Liver (tissue), 9 donors: Measurements from ENCODE around the gene LMBR1L. TPM values are rescaled to one million over a fixed set of nuclear protein-coding genes. Genes with fewer than 3 reads are reported as not detected.

Experiments
- DNase-seq: peaks from one replicate; pipeline ENCODE4 v3.0.0-alpha.2; 2017; ENCODE audit warnings: low spot score
- H3K27ac ChIP-seq, 2 donors: one replicate each; pipeline ENCODE4 v1.7.0; 2013; ENCODE audit warnings: inconsistent platforms in 2 of 2, low read length in 2 of 2, control low read depth in 1 of 2, low read depth in 1 of 2, mild to moderate bottlenecking in 1 of 2
- H3K27me3 ChIP-seq, 4 donors: one replicate each; pipeline versions ENCODE4 v1.6.1 to v1.7.0; 2013; ENCODE audit warnings: low read length in 3 of 4, inconsistent platforms in 1 of 4, mild to moderate bottlenecking in 1 of 4, moderate library complexity in 1 of 4; ENCODE audit not compliant: control insufficient read depth in 4 of 4, insufficient read depth in 4 of 4
- H3K36me3 ChIP-seq, 4 donors: one replicate each; pipeline versions ENCODE4 v1.6.1 to v1.7.0; 2013; ENCODE audit warnings: low read length in 3 of 4, mild to moderate bottlenecking in 3 of 4, low read depth in 1 of 4, moderate library complexity in 1 of 4; ENCODE audit not compliant: control insufficient read depth in 4 of 4, insufficient read depth in 3 of 4
- H3K4me1 ChIP-seq, 4 donors: one replicate each; pipeline versions ENCODE4 v1.6.1 to v1.7.0; 2013; ENCODE audit warnings: low read length in 3 of 4, mild to moderate bottlenecking in 3 of 4, moderate library complexity in 1 of 4; ENCODE audit not compliant: control insufficient read depth in 4 of 4, insufficient read depth in 4 of 4
- H3K4me3 ChIP-seq, 3 donors: one replicate each; pipeline versions ENCODE4 v1.6.1 to v1.7.0; 2013; ENCODE audit warnings: low read length in 3 of 3, control low read depth in 1 of 3, low read depth in 1 of 3, mild to moderate bottlenecking in 1 of 3
- H3K9ac ChIP-seq, 2 donors: one replicate each; pipeline ENCODE4 v1.7.0; 2013; ENCODE audit warnings: low read length in 2 of 2, mild to moderate bottlenecking in 2 of 2, moderate library complexity in 2 of 2, control low read depth in 1 of 2, low read depth in 1 of 2
- H3K9me3 ChIP-seq, 4 donors: one replicate each; pipeline versions ENCODE4 v1.6.1 to v1.7.0; 2013; ENCODE audit warnings: low read length in 3 of 4; ENCODE audit not compliant: control insufficient read depth in 4 of 4
- EGR1 ChIP-seq, 2 donors: IDR thresholded peaks; 2 replicates each; pipeline ENCODE4 v1.6.1; 2016 to 2018; ENCODE audit warnings: antibody characterized with exemption in 2 of 2, low read depth in 2 of 2
- FOXA1 ChIP-seq: IDR thresholded peaks from 2 replicates; pipeline ENCODE4 v1.6.1; 2016; ENCODE audit warnings: antibody characterized with exemption
- GABPA ChIP-seq, 2 donors: IDR thresholded peaks in 1 of 2; conservative IDR thresholded peaks in 1 of 2; 2 replicates each; pipeline ENCODE4 v1.6.1; 2016; ENCODE audit warnings: antibody characterized with exemption in 2 of 2, mild to moderate bottlenecking in 1 of 2, moderate library complexity in 1 of 2
- HNF4A ChIP-seq, 2 donors: conservative IDR thresholded peaks; 2 replicates each; pipeline ENCODE4 v1.6.1; 2016; ENCODE audit warnings: antibody characterized with exemption in 2 of 2, mild to moderate bottlenecking in 2 of 2
- HNF4G ChIP-seq: IDR thresholded peaks from 2 replicates; pipeline ENCODE4 v1.6.1; 2016; ENCODE audit warnings: antibody characterized with exemption
- NR2F2 ChIP-seq: IDR thresholded peaks from 2 replicates; pipeline ENCODE4 v1.6.1; 2016; ENCODE audit warnings: antibody characterized with exemption
- REST ChIP-seq: IDR thresholded peaks from 2 replicates; pipeline ENCODE4 v1.6.1; 2016; ENCODE audit warnings: antibody characterized with exemption, mild to moderate bottlenecking
- RXRA ChIP-seq, 2 donors: IDR thresholded peaks; 2 replicates each; pipeline ENCODE4 v1.6.1; 2017 to 2018; ENCODE audit warnings: antibody characterized with exemption in 2 of 2, mild to moderate bottlenecking in 1 of 2
- TAF1 ChIP-seq: conservative IDR thresholded peaks from 2 replicates; pipeline ENCODE4 v1.6.1; 2016; ENCODE audit warnings: antibody characterized with exemption, mild to moderate bottlenecking
- YY1 ChIP-seq: IDR thresholded peaks from 2 replicates; pipeline ENCODE4 v1.6.1; 2016; ENCODE audit warnings: antibody characterized with exemption, mild to moderate bottlenecking
- WGBS: extraction: QIAGEN DNeasy Blood & Tissue Kit; methylation state at CpG from one replicate; pipeline ENCODE4 v1.1.7; 2013; 5-methylcytosine and 5-hydroxymethylcytosine counted together
- polyA plus RNA-seq, 2 donors: library from polyadenylated mRNA; stranded (reverse) in 1 of 2; unstranded in 1 of 2; fragments of 200-250 nt in 1 of 2; fragments of >200 nt in 1 of 2; fragmentation: Nextera tagmentation in 1 of 2; extraction: Ambion mirVana in 1 of 2; gene quantifications; one replicate each; pipeline versions ENCODE4 v1.2.1 to v1.2.3, GENCODE V29; 2013 to 2015
- total RNA-seq, 2 donors: library from RNA; depleted of rRNA; stranded (reverse); fragments of >200 nt; gene quantifications; one replicate each; pipeline ENCODE4 v1.2.3, GENCODE V29; 2014
- donor health status: healthy.
- donor health status: healthy.
- donor health status: healthy.
- donor health status: healthy.
- donor health status: healthy.

Gene LMBR1L
- total and polyA plus RNA-seq, 4 donors = 9.3 to 23.7 (median 11.8) TPM

GRCh38 chr12:49147384-49147783, 36.7 kb upstream of the LMBR1L start (continued):
- TF ChIP-seq REST = no peak
- TF ChIP-seq FOXA1 = no peak

- no peak for DNase-seq
- TF ChIP-seq YY1 = no peak
- TF ChIP-seq REST = no peak
- TF ChIP-seq HNF4G = no peak
- TF ChIP-seq HNF4A (conservative IDR thresholded peaks at IDR 0.05) = no peak
- TF ChIP-seq NR2F2 = no peak
- TF ChIP-seq RXRA (IDR thresholded peaks at IDR 0.05) = no peak
- no peak for TF ChIP-seq TAF1
- TF ChIP-seq EGR1 (IDR thresholded peaks at IDR 0.05; ENCODE audit: low read depth in 2 of 2) = no peak
Measured at GRCh38 chr12:49146406-49146805, 35.8 kb upstream of the LMBR1L start.

GRCh38 chr12:49144384-49144783, 33.7 kb upstream of the LMBR1L start:
- Histone ChIP-seq H3K9me3 (no peaks in the 10 kb centered on the region), H3K27me3 (no peaks in the 10 kb centered on the region), H3K36me3 (no peaks in the 10 kb centered on the region), H3K4me3 (no peak overlapping the region), H3K9ac (no peak overlapping the region), H3K27ac (no peak overlapping the region), H3K4me1 (no peaks in the 10 kb centered on the region)
- DNase-seq = no peak
- WGBS = 81% methylated on average over 2 of the region's 2 CpGs
- no peak for TF ChIP-seq GABPA (IDR thresholded peaks at IDR 0.05 in 1 of 2, conservative IDR thresholded peaks at IDR 0.05 in 1 of 2)

More at GRCh38 chr12:49146406-49146805, 35.8 kb upstream of the LMBR1L start:
- no peaks in the 10 kb centered on the region for H3K4me1 ChIP-seq
- H3K36me3 ChIP-seq = no peaks in the 10 kb centered on the region
- H3K9ac ChIP-seq = no peak overlapping the region
- no peak overlapping the region for H3K4me3 ChIP-seq
- no peaks in the 10 kb centered on the region for H3K27me3 ChIP-seq
- WGBS = 97% methylated on average over 1 of the region's 1 CpG
- no peaks in the 10 kb centered on the region for H3K9me3 ChIP-seq
- no peak overlapping the region for H3K27ac ChIP-seq
